Inflammatory macrophage treated with lipopolysaccharide for 1 hour (primary cell): ENCODE measurements around the gene C11orf52.

Experiments
- DNase-seq, 2 donors: peaks; one replicate each; pipeline ENCODE4 v3.0.0-alpha.2; 2020 to 2022

The C11orf52 gene

GRCh38 chr11:111939836-111940604 lies 21.3 kb downstream of the C11orf52 start:
- DNase-seq, result no peak

- DNase-seq, result no peak
These were observed 23.2 kb downstream of the C11orf52 start for GRCh38 chr11:111941963-111942362.

DNA sequence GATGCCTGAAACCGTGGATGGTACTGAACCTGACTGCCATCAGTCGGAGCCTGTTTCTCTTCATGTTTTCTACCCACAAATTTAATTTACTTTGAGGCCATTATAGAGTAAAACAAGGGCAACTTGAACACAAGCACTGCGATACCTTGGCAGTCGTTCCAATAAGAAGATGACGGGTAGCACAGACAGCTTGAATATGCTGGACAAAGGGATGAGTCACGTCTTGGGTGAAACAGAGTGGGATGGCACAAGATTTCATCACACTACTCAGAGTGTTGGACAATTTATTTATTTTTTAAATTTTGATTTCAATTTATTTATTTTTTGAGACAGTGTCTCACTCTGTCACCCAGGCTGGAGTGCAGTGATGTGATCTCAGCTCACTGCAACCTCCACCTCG lies 24.1 kb downstream of the C11orf52 start:
- peak; percentile 39 to 45 for DNase-seq

- no peak for DNase-seq
These were observed 25.4 kb downstream of the C11orf52 start for GRCh38 chr11:111944139-111944538.

DNA sequence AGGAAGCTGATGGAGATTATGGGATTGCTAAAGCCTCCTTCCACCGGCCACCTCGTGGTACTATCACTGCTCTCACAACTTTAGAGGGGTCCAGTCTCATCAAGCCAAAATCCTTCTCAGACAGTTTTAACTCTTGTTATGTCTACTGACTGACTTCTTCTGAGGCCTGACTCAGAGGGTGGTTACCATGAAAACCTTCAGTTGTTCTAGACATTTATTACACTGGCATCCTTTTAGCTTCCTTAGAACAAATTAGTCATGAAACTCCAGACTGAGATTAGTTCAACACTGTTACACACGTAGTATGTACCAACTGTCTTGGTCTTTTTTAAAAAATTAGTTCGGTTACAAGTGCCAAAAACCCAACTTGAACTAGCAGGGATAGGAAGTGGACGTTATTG lies 25.9 kb downstream of the C11orf52 start:
- DNase-seq, result peak in 1 of 2 donors; percentile 21

GRCh38 chr11:111945198-111945597 lies 26.5 kb downstream of the C11orf52 start:
- no peak for DNase-seq

GRCh38 chr11:111946499-111946898 lies 27.8 kb downstream of the C11orf52 start:
- no peak for DNase-seq

DNA sequence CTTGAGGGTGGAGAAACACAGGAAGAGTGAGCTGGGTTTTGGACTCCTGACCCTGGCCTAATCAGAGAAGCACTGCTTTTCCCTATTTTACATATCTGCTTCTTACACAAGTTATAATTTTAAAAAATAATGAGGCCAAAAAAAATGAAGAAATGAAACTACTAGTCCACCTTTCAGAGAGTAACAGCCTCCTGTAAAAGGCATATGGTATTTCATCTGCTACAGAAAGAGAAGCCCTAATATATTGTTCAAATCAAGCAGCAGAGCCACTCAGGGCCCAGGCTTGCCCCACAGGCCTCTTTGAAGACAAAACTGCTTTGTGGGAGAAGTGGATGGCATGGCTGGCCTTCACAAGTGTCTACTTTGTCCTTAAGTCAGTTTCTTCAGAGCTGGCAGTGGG lies 28.4 kb downstream of the C11orf52 start:
- no peak for DNase-seq

- peak in 1 of 2 donors; percentile 33 for DNase-seq
These were observed 31.1 kb downstream of the C11orf52 start for GRCh38 chr11:111949519-111950426.

DNA sequence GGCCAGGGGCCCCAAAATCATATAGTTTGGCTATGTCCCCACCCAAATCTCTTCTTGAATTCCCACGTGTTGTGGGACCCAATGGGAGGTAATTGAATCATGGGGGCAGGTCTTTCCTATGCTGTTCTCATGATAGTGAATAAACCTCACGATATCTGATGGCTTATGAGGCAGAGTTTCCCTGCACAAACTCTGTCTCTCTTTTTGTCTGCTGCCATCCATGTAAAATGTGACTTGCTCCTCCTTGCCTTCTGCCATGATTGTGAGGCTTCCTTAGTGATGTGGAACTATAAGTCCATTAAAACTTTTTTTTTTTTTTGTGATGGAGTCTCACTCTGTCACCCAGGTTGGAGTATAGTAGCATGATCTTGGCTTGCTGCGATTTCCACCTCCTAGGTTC lies 32.9 kb downstream of the C11orf52 start:
- no peak for DNase-seq

GRCh38 chr11:111954154-111954553 lies 35.4 kb downstream of the C11orf52 start:
- DNase-seq, result no peak

DNA sequence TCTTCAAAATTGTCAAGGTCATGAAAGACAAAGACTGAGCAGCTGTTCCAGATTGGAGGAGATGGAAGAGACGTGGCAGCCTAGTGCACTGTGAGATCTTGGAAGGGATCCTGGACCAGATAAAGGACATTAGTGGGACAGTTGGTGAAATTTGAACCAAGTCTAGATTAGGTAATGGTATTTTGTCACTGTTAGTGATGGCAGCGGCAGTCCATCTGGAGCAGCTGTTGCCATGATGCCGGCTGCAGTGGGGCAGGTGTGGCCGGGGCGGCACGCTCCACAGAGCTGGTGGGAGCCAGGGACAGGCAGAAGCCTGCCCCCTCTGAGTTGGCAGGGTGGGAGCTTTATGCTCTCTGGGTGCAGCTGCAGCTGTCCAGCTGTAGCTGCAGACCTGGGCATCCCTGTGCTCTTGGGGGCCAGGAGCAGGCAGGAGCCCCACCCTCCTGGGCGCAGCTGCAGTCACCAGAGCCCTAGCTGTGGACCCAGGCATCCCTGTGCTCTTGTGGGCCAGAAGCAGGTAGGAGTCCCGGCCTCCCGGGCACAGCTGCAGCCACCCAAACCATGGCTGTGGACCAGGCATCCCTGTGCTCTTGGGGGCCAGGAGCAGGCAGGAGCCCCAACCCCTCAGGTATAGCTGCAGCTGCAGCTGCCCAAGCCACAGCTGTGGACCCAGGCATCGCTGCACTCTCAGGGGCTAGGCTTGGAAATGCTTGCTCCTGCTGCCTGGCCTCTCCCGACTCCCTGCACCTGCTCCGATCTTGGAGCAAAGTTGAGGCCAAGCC lies 39.1 kb downstream of the C11orf52 start:
- no peak for DNase-seq

GRCh38 chr11:111960916-111961315 lies 42.2 kb downstream of the C11orf52 start:
- no peak for DNase-seq

DNA sequence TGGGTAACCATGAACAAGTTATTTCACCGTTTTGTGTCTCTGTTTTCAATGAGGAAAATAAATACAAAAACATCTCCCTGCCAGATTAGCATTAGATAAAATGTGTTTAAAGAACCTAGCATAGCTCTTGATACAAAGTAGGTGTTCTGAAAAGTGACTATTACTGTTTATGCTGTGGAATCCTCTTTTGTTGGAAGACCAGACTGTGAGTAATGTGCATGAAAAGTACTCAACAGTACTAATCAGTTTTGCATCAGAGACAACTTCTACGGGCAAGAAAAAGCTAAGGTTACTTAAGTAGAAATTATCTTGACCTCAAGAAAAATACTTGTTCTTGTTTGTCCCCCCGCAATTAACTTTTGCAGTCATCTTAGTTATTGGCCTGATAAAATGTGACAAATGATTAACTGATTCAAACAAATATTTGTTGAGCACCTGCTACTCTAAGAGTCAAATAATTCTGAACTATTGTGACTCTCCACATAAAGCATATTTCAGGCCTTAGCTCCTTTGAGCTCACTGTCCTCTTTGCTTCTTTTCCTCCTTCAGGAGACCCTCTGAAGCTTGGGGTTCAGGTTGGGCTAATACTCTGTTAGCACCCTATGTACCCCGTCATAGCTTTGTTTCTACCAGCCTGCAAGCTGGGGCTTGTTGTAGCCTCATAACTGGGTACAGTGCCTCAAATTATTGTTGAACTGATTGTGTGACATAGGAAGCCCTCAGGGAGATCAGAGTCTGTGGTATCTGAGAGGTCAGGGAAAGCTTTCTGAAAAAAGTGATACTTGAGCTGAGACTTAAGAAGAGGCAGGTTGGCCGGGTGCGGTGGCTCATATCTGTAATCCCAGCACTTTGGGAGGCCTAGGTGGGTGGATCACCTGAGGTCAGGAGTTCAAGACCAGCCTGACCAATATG lies 42.9 kb downstream of the C11orf52 start:
- no peak for DNase-seq

DNA sequence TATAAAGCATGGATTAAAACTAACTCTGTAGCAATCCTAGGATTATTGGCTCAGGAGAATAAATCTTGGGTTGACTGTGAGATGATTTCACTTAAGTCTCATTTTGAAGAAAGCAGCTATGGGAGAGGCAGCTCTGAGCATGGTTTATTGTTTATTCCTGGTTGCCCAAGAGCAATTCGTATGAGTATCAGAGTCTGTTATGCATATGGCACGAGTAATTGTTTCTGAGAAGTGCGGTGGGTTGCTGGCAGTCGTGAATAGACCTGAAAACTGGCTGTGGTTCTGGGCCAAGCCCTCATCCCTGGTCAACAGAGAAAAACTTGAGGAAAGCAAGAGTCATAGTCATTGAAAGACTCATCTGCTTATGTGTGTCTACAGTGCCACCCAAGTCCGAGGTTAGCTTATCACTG lies 45.2 kb downstream of the C11orf52 start:
- no peak for DNase-seq

GRCh38 chr11:111966678-111967077 lies 48.0 kb downstream of the C11orf52 start:
- no peak for DNase-seq

GRCh38 chr11:111967649-111968048 lies 48.9 kb downstream of the C11orf52 start:
- DNase-seq, result no peak

GRCh38 chr11:111969344-111969743 lies 50.6 kb downstream of the C11orf52 start:
- DNase-seq, result no peak

DNA sequence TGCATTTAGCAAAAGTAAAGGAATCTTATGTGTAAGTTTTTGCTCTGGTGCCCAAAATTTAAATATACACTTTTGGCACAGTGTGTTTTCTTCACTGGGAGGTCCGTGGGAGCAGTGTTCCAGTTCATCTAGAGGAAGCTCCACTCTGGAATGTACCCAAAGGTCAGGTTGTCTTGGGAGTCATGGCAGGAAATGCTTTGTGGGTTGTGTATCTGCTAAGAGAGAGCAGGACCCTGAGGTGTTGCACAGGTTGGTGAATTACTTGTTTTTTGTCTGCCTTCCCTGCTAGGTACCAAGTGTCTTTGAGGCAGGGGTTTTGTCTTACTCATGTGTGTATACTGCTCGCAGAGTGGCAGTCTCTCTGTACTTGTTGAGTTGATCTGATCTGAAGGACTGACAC lies 55.7 kb downstream of the C11orf52 start:
- no peak for DNase-seq

DNA sequence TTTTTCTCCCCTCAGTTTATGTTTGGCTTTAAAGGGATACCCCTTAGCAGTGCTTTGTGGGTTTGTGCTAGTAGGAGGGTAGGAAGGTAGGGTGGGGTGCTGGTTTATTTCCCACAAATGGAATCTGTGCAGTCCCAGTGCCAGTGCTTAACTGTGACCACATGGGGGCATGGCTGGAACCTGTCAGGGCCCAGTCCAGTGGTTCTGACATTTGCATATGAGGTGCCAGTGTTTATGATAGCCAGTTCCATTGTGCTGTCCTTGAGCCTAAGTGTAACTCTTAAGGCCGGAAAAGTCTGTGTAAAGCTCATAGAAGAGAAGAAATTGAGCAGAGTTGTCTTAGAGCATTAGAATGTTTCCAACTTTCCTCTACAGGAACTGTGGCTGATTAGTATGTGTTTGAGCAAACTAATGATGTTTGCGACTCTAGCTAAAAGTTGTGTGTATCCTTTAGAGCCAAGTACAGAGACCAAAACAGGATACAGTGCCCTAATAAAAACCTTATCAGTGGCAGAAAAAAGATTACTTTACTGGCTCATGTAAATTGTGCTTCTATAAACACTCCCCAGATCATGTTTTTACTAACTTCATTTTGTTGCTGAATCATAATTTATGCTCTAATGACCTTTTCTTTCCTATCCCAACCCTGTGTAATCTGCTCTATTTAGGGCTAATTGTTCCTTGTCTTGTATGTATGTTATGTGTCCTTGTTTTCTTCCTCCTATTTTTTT lies 56.5 kb downstream of the C11orf52 start:
- no peak for DNase-seq

GRCh38 chr11:111976119-111976766 lies 57.5 kb downstream of the C11orf52 start:
- no peak for DNase-seq
